ENCODE results near the gene SMG7. TPM values are rescaled to one million over a fixed set of nuclear protein-coding genes. Genes with fewer than 3 reads are reported as not detected.

SMG7 gene
- total RNA-seq, 3 donors from 2014 or later (not counting 1 experiment from before 2014, with no cell fraction given): 56.5 to 78.5 (median 75.6) TPM

DNA sequence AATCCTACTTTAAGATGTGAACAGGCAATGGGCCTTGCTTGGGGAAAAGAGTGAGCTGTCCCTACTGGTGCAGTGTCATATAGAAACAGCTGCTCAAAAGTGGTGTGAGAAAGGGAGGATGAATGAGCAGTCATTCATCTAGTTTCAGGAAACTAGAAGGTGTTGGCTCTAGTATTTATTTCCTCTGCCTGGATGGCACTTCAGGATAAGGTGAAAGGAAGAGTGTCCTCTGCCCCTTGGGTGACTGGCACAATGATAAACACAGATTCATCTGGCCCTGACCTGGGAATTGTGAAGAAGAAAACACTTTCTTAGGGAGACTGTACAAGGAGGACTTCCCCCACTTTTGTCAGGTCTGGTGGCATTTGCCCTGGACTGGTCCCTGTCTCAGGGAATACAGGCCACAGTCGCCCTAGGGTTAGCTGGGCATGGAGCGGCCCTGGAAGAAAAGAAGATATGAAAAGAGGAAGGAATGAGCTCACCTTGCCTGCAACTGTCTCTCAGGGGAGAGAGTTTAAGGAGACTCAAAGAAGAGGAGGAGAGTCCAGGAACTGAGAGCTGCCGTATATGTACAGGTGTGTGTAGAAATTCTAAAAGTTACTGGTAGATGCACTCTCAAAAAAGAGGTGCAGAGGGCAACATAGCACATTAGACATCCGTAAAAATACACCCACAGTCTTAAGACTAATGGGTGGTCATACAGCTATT lies 40.3 kb upstream of the SMG7 start:
- H3K27me3 Mint-ChIP-seq (ENCODE audit: low read depth in 2 of 2): peaks cover 25 to 56% of the 10 kb centered on the region in 2 donors
- intact Hi-C loops (cut with micrococcal nuclease): no loop called here
- ATAC-seq (no peak), DNase-seq (no peak)
- H3K36me3 ChIP-seq (ENCODE audit: control insufficient read depth, insufficient read depth, low read length): no peaks in the 10 kb centered on the region
- no peak overlapping the region for H3K27ac Mint-ChIP-seq
- H3K27ac ChIP-seq (ENCODE audit: low read length): no peak overlapping the region
- 86% methylated on average over 3 of the region's 4 CpGs for WGBS (ENCODE audit: insufficient coverage)
- H3K9me3 ChIP-seq (ENCODE audit: control insufficient read depth, insufficient read depth, low read length): no peaks in the 10 kb centered on the region
- no peaks in the 10 kb centered on the region for H3K4me1 ChIP-seq (ENCODE audit: control insufficient read depth, insufficient read depth, low read length)
- H3K4me3 ChIP-seq (ENCODE audit: low read length): no peak overlapping the region
- no peaks in the 10 kb centered on the region for H3K36me3 Mint-ChIP-seq
- TF ChIP-seq, protein P1, sequence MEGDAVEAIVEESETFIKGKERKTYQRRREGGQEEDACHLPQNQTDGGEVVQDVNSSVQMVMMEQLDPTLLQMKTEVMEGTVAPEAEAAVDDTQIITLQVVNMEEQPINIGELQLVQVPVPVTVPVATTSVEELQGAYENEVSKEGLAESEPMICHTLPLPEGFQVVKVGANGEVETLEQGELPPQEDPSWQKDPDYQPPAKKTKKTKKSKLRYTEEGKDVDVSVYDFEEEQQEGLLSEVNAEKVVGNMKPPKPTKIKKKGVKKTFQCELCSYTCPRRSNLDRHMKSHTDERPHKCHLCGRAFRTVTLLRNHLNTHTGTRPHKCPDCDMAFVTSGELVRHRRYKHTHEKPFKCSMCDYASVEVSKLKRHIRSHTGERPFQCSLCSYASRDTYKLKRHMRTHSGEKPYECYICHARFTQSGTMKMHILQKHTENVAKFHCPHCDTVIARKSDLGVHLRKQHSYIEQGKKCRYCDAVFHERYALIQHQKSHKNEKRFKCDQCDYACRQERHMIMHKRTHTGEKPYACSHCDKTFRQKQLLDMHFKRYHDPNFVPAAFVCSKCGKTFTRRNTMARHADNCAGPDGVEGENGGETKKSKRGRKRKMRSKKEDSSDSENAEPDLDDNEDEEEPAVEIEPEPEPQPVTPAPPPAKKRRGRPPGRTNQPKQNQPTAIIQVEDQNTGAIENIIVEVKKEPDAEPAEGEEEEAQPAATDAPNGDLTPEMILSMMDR (IDR thresholded peaks at IDR 0.05): no peak
- no peak overlapping the region for H3K4me3 Mint-ChIP-seq
- H3K4me1 Mint-ChIP-seq: no peaks in the 10 kb centered on the region
- H3K27me3 ChIP-seq (ENCODE audit: control insufficient read depth, insufficient read depth, low read length): peaks cover 2% of the 10 kb centered on the region
- no peaks in the 10 kb centered on the region for H3K9me3 Mint-ChIP-seq

DNA sequence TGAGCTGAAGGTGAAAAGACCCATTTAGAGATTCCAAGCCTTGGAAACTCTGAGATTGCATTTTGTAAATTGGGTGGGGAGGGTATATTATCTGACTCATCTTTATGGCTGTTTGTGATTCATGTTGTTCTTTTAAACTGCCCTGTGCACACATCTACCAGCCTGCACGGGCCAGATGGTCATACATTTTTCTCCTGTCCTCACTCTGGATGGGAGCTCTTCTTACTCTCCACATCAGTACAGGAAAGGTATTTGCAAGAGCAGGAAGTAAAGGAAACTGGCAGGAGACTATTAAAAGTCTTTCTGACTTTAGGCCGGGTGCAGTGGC lies 39.8 kb upstream of the SMG7 start:
- no peak overlapping the region for H3K4me3 Mint-ChIP-seq

DNA sequence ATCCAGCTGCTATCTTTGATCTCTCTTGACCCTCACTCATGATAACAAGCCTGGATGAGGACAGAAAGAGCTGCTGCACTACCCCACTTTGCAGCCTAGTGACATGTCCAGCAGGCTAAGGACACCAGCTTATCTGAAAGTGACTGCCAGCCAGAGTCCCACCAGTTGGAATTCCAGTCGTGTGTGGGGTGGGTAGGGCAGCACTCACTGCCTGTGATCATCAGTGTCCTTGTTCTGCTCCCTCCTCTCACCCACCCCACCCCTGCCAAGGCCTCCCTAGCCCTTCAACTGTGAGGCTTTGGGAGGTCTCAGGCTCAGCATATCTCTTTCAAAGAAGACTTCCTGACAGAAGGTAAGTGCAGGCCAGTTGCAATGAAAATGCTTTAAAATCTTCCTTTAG lies 38.6 kb upstream of the SMG7 start:
- no peaks in the 10 kb centered on the region for H3K9me3 Mint-ChIP-seq
- peaks cover 5% of the 10 kb centered on the region for H3K27me3 ChIP-seq (ENCODE audit: control insufficient read depth, insufficient read depth, low read length)
- TF ChIP-seq, protein P1 (IDR thresholded peaks at IDR 0.05): no peak
- ATAC-seq: no peak
- no peaks in the 10 kb centered on the region for H3K36me3 Mint-ChIP-seq
- H3K36me3 ChIP-seq (ENCODE audit: control insufficient read depth, insufficient read depth, low read length): no peaks in the 10 kb centered on the region
- H3K4me1 Mint-ChIP-seq: no peaks in the 10 kb centered on the region
- no peak overlapping the region for H3K4me3 ChIP-seq (ENCODE audit: low read length)
- no peak overlapping the region for H3K27ac Mint-ChIP-seq
- intact Hi-C loops (cut with micrococcal nuclease): no loop called here
- no peaks in the 10 kb centered on the region for H3K4me1 ChIP-seq (ENCODE audit: control insufficient read depth, insufficient read depth, low read length)
- DNase-seq: no peak
- peaks cover 27 to 50% of the 10 kb centered on the region in 2 donors for H3K27me3 Mint-ChIP-seq (ENCODE audit: low read depth in 2 of 2)
- no peaks in the 10 kb centered on the region for H3K9me3 ChIP-seq (ENCODE audit: control insufficient read depth, insufficient read depth, low read length)
- no peak overlapping the region for H3K4me3 Mint-ChIP-seq
- H3K27ac ChIP-seq (ENCODE audit: low read length): no peak overlapping the region
- 40% methylated on average over 1 of the region's 1 CpG for WGBS (ENCODE audit: insufficient coverage)

More for the DNA sequence above, 39.8 kb upstream of the SMG7 start:
- DNase-seq: no peak
- H3K27me3 Mint-ChIP-seq (ENCODE audit: low read depth in 2 of 2): peaks cover 25 to 55% of the 10 kb centered on the region in 2 donors
- no peaks in the 10 kb centered on the region for H3K9me3 Mint-ChIP-seq
- TF ChIP-seq, protein P1 (IDR thresholded peaks at IDR 0.05): no peak
- Histone ChIP-seq H3K27ac (ENCODE audit: low read length) (no peak overlapping the region), H3K4me3 (ENCODE audit: low read length) (no peak overlapping the region), H3K4me1 (ENCODE audit: control insufficient read depth, insufficient read depth, low read length) (no peaks in the 10 kb centered on the region), H3K36me3 (ENCODE audit: control insufficient read depth, insufficient read depth, low read length) (no peaks in the 10 kb centered on the region), H3K27me3 (ENCODE audit: control insufficient read depth, insufficient read depth, low read length) (peaks cover 5% of the 10 kb centered on the region), H3K9me3 (ENCODE audit: control insufficient read depth, insufficient read depth, low read length) (no peaks in the 10 kb centered on the region)
- H3K27ac Mint-ChIP-seq: no peak overlapping the region
- H3K4me1 Mint-ChIP-seq: no peaks in the 10 kb centered on the region
- 67% methylated on average over 2 of the region's 2 CpGs for WGBS (ENCODE audit: insufficient coverage)
- no peaks in the 10 kb centered on the region for H3K36me3 Mint-ChIP-seq
- intact Hi-C loops (cut with micrococcal nuclease): no loop called here
- ATAC-seq: no peak

DNA sequence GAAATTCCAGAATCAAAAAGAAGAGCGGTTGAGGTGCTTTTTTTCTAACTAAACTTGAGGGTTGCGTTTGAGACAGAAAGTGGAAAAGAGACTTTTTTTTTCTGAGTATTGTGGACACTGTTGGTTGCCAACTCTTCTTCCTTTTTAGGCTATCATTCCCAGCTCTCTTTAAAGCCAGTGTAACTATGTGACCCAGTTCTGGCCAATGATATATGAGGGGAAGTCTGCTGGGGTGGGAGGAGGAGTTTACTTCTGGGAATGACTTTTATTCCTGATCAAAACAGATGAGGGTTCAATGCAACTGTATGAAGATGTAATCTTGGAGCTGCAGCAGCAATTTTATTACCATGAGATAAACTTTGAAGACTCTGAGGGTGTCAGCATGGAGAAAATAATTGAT lies 36.8 kb upstream of the SMG7 start:
- no peaks in the 10 kb centered on the region for H3K4me1 ChIP-seq (ENCODE audit: control insufficient read depth, insufficient read depth, low read length)
- no peak overlapping the region for H3K27ac Mint-ChIP-seq
- no peaks in the 10 kb centered on the region for H3K36me3 Mint-ChIP-seq
- TF ChIP-seq, protein P1 (IDR thresholded peaks at IDR 0.05): no peak
- H3K9me3 Mint-ChIP-seq: no peaks in the 10 kb centered on the region
- no peak for ATAC-seq
- no peaks in the 10 kb centered on the region for H3K9me3 ChIP-seq (ENCODE audit: control insufficient read depth, insufficient read depth, low read length)
- peaks cover 24 to 33% of the 10 kb centered on the region in 2 donors for H3K27me3 Mint-ChIP-seq (ENCODE audit: low read depth in 2 of 2)
- H3K4me3 ChIP-seq (ENCODE audit: low read length): no peak overlapping the region
- H3K27me3 ChIP-seq (ENCODE audit: control insufficient read depth, insufficient read depth, low read length): peaks cover 7% of the 10 kb centered on the region
- no peaks in the 10 kb centered on the region for H3K36me3 ChIP-seq (ENCODE audit: control insufficient read depth, insufficient read depth, low read length)
- WGBS (ENCODE audit: insufficient coverage): 92% methylated on average over 2 of the region's 2 CpGs
- no peak overlapping the region for H3K27ac ChIP-seq (ENCODE audit: low read length)
- DNase-seq: no peak
- intact Hi-C loops (cut with micrococcal nuclease): no loop called here
- H3K4me3 Mint-ChIP-seq: no peak overlapping the region
- H3K4me1 Mint-ChIP-seq: no peaks in the 10 kb centered on the region
